Hepatocyte (in vitro differentiated cells): ENCODE data around the gene EML3.
"Not testable (repeated sequence)": the region's sequence is repeated elsewhere in the genome, so short reads cannot be mapped to it uniquely, and the experiment has no call there.

Experiments used
- CTCF ChIP-seq: fragments of 200-600 bp; sonication (generic); IDR thresholded peaks from 2 replicates; pipeline ENCODE4 v1.5.1; 2016; ENCODE audit warnings: antibody characterized with exemption, mild to moderate bottlenecking; ENCODE audit not compliant: poor library complexity
- EZH2 ChIP-seq: fragments of 200-600 bp; sonication (generic); IDR thresholded peaks from 2 replicates; pipeline ENCODE4 v1.6.1; 2016; ENCODE audit warnings: antibody characterized with exemption, mild to moderate bottlenecking, borderline replicate concordance
- EZH2phosphoT487 ChIP-seq: fragments of 200-600 bp; sonication (generic); IDR thresholded peaks from one replicate; pipeline ENCODE4 v1.6.1; 2018; ENCODE audit warnings: antibody characterized with exemption, mild to moderate bottlenecking, low read depth, moderate library complexity; ENCODE audit not compliant: unreplicated experiment, severe bottlenecking

- TF ChIP-seq CTCF, EZH2phosphoT487, EZH2: not testable (repeated sequence)
These were observed 37.7 kb upstream of the EML3 start for GRCh38 chr11:62650283-62650682.
